SH-SY5Y (cell line): Measurements from ENCODE around the gene CRABP2.

Experiments
- GATA2 ChIP-seq: IDR thresholded peaks from 2 replicates; pipeline ENCODE4 v1.6.1; 2011; ENCODE audit warnings: mild to moderate bottlenecking, low read depth, low read length
- GATA3 ChIP-seq: IDR thresholded peaks from 2 replicates; pipeline ENCODE4 v1.6.1; 2011; ENCODE audit warnings: low read depth, mild to moderate bottlenecking, low read length, moderate library complexity

DNA sequence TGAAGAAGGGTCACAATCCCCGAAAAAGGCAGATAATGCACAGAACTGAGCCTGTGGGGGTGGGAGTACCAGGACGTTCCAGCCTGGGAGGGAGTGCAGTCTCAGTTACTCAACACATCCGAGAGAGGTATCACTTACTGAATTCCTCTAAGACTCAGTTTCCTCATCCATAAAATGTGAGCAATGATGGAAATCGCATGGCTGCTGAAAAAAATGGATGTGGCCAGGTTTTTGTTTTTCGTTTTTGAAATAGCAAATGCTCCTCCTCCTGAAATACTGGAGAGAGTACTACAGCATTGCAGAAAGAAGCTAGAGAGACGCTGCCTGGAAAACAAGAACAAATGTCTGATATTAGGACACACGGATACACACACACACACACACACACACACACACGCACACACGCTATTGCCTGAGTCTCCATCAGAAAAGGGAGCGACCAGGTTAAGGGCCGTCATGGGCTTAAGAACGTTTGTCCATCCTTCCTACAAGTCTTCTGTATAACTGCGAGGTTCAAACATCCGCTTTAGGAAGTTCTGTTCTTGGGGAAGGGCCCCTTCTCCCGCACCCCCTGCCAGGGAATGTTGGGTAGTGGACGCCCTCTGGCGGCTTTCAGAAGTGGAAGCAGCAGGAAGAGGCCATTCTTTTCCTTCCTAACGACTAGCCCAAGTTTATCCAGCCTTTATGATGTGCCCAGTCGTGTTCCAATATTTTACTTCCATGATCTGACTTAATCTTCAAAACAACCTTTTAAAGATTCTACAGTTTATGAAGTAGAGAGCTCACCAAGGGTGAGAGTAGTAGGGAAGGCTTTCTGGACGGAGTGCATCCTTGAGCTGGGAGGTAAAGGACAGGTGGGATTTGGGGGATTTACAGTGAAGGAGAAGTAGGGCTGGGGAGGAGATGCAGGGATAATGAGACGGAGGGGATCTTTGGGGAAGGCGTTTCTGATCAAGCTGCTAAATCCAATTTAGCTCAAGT is 27.5 kb downstream of the CRABP2 start:
- TF ChIP-seq GATA3 = no peak
- no peak for TF ChIP-seq GATA2
